Measurements from ENCODE around the gene STAT1.

STAT1 gene

GRCh38 chr2:191050640-191050987 is 36.6 kb upstream of the STAT1 start:
- Histone ChIP-seq H4K20me1 (ENCODE audit: insufficient read depth, low read length) (no peaks in the 10 kb centered on the region), H3K4me1 (ENCODE audit: low read length) (peaks cover 12% of the 10 kb centered on the region; the same call in 1 of the 2 replicates), H2AFZ (ENCODE audit: low read depth, low read length) (no peak overlapping the region), H3K9ac (ENCODE audit: low read length) (no peak overlapping the region), H3K79me2 (ENCODE audit: low read length) (no peaks in the 10 kb centered on the region), H3K27me3 (ENCODE audit: low read depth, low read length) (peaks cover 49% of the 10 kb centered on the region), H3K27ac (ENCODE audit: low read length) (no peak overlapping the region), H3K4me3 (ENCODE audit: low read length) (no peak overlapping the region), H3K9me3 (ENCODE audit: insufficient read depth, low read length) (no peaks in the 10 kb centered on the region), H3K4me2 (ENCODE audit: low read length) (no peak overlapping the region), H3K36me3 (replicated peaks; ENCODE audit: low read depth, low read length) (no peaks in the 10 kb centered on the region)
- no peak for TF ChIP-seq CTCF (IDR thresholded peaks at IDR 0.05; ENCODE audit: low read depth, low read length)
- no peak for TF ChIP-seq EZH2phosphoT487 (IDR thresholded peaks at IDR 0.05; ENCODE audit: low read depth)

GRCh38 chr2:191049728-191050639 is 36.0 kb upstream of the STAT1 start:
- H2AFZ ChIP-seq (ENCODE audit: low read depth, low read length) = no peak overlapping the region
- no peaks in the 10 kb centered on the region for H3K79me2 ChIP-seq (ENCODE audit: low read length)
- H4K20me1 ChIP-seq (ENCODE audit: insufficient read depth, low read length) = no peaks in the 10 kb centered on the region
- H3K9me3 ChIP-seq (ENCODE audit: insufficient read depth, low read length) = no peaks in the 10 kb centered on the region
- H3K9ac ChIP-seq (ENCODE audit: low read length) = no peak overlapping the region
- no peak overlapping the region for H3K27ac ChIP-seq (ENCODE audit: low read length)
- H3K36me3 ChIP-seq (replicated peaks; ENCODE audit: low read depth, low read length) = no peaks in the 10 kb centered on the region
- peaks cover 12% of the 10 kb centered on the region; the same call in 1 of the 2 replicates for H3K4me1 ChIP-seq (ENCODE audit: low read length)
- TF ChIP-seq CTCF (IDR thresholded peaks at IDR 0.05; ENCODE audit: low read depth, low read length) (no peak), EZH2phosphoT487 (IDR thresholded peaks at IDR 0.05; ENCODE audit: low read depth) (no peak)
- H3K4me2 ChIP-seq (ENCODE audit: low read length) = no peak overlapping the region
- H3K4me3 ChIP-seq (ENCODE audit: low read length) = no peak overlapping the region
- peaks cover 49% of the 10 kb centered on the region for H3K27me3 ChIP-seq (ENCODE audit: low read depth, low read length)

- H3K27ac ChIP-seq (ENCODE audit: low read length) = no peak overlapping the region
- peaks cover 35% of the 10 kb centered on the region for H3K27me3 ChIP-seq (ENCODE audit: low read depth, low read length)
- no peaks in the 10 kb centered on the region for H3K36me3 ChIP-seq (replicated peaks; ENCODE audit: low read depth, low read length)
- peaks cover 9% of the 10 kb centered on the region; the same call in 1 of the 2 replicates for H3K4me1 ChIP-seq (ENCODE audit: low read length)
- no peak overlapping the region for H3K4me3 ChIP-seq (ENCODE audit: low read length)
- H2AFZ ChIP-seq (ENCODE audit: low read depth, low read length) = no peak overlapping the region
- TF ChIP-seq EZH2phosphoT487 (IDR thresholded peaks at IDR 0.05; ENCODE audit: low read depth) (no peak), CTCF (IDR thresholded peaks at IDR 0.05; ENCODE audit: low read depth, low read length) (no peak)
- no peaks in the 10 kb centered on the region for H3K79me2 ChIP-seq (ENCODE audit: low read length)
- no peaks in the 10 kb centered on the region for H4K20me1 ChIP-seq (ENCODE audit: insufficient read depth, low read length)
- no peak overlapping the region for H3K9ac ChIP-seq (ENCODE audit: low read length)
- no peak overlapping the region for H3K4me2 ChIP-seq (ENCODE audit: low read length)
- H3K9me3 ChIP-seq (ENCODE audit: insufficient read depth, low read length) = no peaks in the 10 kb centered on the region
Observed at GRCh38 chr2:191048073-191048472, 34.1 kb upstream of the STAT1 start.

GRCh38 chr2:191045141-191045540 is 31.2 kb upstream of the STAT1 start:
- Histone ChIP-seq H3K9me3 (ENCODE audit: insufficient read depth, low read length) (no peaks in the 10 kb centered on the region), H3K4me1 (ENCODE audit: low read length) (no peaks in the 10 kb centered on the region), H3K9ac (ENCODE audit: low read length) (no peak overlapping the region), H3K4me2 (ENCODE audit: low read length) (no peak overlapping the region), H3K4me3 (ENCODE audit: low read length) (no peak overlapping the region), H3K27me3 (ENCODE audit: low read depth, low read length) (peaks cover 12% of the 10 kb centered on the region), H3K79me2 (ENCODE audit: low read length) (no peaks in the 10 kb centered on the region), H2AFZ (ENCODE audit: low read depth, low read length) (no peak overlapping the region), H3K36me3 (replicated peaks; ENCODE audit: low read depth, low read length) (no peaks in the 10 kb centered on the region), H4K20me1 (ENCODE audit: insufficient read depth, low read length) (no peaks in the 10 kb centered on the region), H3K27ac (ENCODE audit: low read length) (no peak overlapping the region)
- TF ChIP-seq EZH2phosphoT487 (IDR thresholded peaks at IDR 0.05; ENCODE audit: low read depth) (no peak), CTCF (IDR thresholded peaks at IDR 0.05; ENCODE audit: low read depth, low read length) (no peak)
